Activated T-cell treated with anti-CD3 and anti-CD28 coated beads, Interleukin-2, amount 50 U/mL, for 48 hours (primary cell): Measurements from ENCODE around the gene SELENON.
"Not testable (repeated sequence)": the region's sequence is repeated elsewhere in the genome, so short reads cannot be mapped to it uniquely, and the experiment has no call there.

Experiments used
- DNase-seq, 2 experiments: peaks; one replicate each; pipeline ENCODE4 v3.0.0-alpha.2; 2020

The SELENON gene

GRCh38 chr1:25832336-25833037, 32.5 kb downstream of the SELENON start:
- DNase-seq: no peak

- no peak for DNase-seq
Measured at GRCh38 chr1:25833158-25833557, 33.2 kb downstream of the SELENON start.

- DNase-seq: no peak
Measured at GRCh38 chr1:25834894-25835293, 34.9 kb downstream of the SELENON start.

- no peak for DNase-seq
Measured at GRCh38 chr1:25836695-25837094, 36.7 kb downstream of the SELENON start.

- DNase-seq: no peak
Measured at GRCh38 chr1:25837262-25837875, 37.4 kb downstream of the SELENON start.

GRCh38 chr1:25839808-25840207, 39.8 kb downstream of the SELENON start:
- DNase-seq: not testable (repeated sequence)

- no peak for DNase-seq
Measured at GRCh38 chr1:25843483-25843882, 43.5 kb downstream of the SELENON start.

- no peak for DNase-seq
Measured at GRCh38 chr1:25844536-25845337, 44.7 kb downstream of the SELENON start.

- DNase-seq: no peak
Measured at GRCh38 chr1:25845664-25846063, 45.7 kb downstream of the SELENON start.

- DNase-seq: no peak
Measured at GRCh38 chr1:25847929-25848328, 47.9 kb downstream of the SELENON start.

- DNase-seq: no peak
Measured at GRCh38 chr1:25848531-25848930, 48.5 kb downstream of the SELENON start.

- no peak for DNase-seq
Measured at GRCh38 chr1:25854554-25854953, 54.6 kb downstream of the SELENON start.

- DNase-seq: no peak
Measured at GRCh38 chr1:25856856-25857255, 56.9 kb downstream of the SELENON start.

- no peak for DNase-seq
Measured at GRCh38 chr1:25858494-25858893, 58.5 kb downstream of the SELENON start.

GRCh38 chr1:25858906-25859789, 59.2 kb downstream of the SELENON start, which contains the start of gene AUNIP:
AUNIP (minus strand) TSS chr1:25859457; CDS start chr1:25859357, 100 bp downstream.
- DNase-seq: peak; percentile 92 to 93

- DNase-seq: no peak
Measured at GRCh38 chr1:25861316-25862286, 61.6 kb downstream of the SELENON start.

GRCh38 chr1:25862785-25863485, 62.9 kb downstream of the SELENON start:
- no peak for DNase-seq

GRCh38 chr1:25863486-25864262, 63.7 kb downstream of the SELENON start:
- no peak for DNase-seq

- no peak for DNase-seq
Measured at GRCh38 chr1:25864434-25864833, 64.4 kb downstream of the SELENON start.

GRCh38 chr1:25866288-25866687, 66.3 kb downstream of the SELENON start:
- no peak for DNase-seq
